ENCODE results near the gene COPG1.

Gene COPG1

GRCh38 chr3:129261894-129262293 lies 12.5 kb downstream of the COPG1 start:
- no peak for TF ChIP-seq SIN3A (IDR thresholded peaks at IDR 0.05; ENCODE audit: borderline replicate concordance, insufficient read depth, low read length)
- TF ChIP-seq POLR2AphosphoS5 (IDR thresholded peaks at IDR 0.05; ENCODE audit: low read depth, low read length) = no peak
- TF ChIP-seq FOXP2 (optimal IDR thresholded peaks at IDR 0.05; ENCODE audit: borderline replicate concordance, extremely low read depth, extremely low read length, insufficient read depth) = no peak
- TF ChIP-seq TAF1 (IDR thresholded peaks at IDR 0.05; ENCODE audit: borderline replicate concordance, insufficient read depth, low read length) = no peak
- no peak for TF ChIP-seq REST (IDR thresholded peaks at IDR 0.05; ENCODE audit: insufficient read depth in 1 of 2, low read depth in 2 of 2, low read length in 2 of 2)

- no peak for TF ChIP-seq REST (IDR thresholded peaks at IDR 0.05; ENCODE audit: insufficient read depth in 1 of 2, low read depth in 2 of 2, low read length in 2 of 2)
- TF ChIP-seq TAF1 (IDR thresholded peaks at IDR 0.05; ENCODE audit: borderline replicate concordance, insufficient read depth, low read length) = no peak
- no peak for TF ChIP-seq SIN3A (IDR thresholded peaks at IDR 0.05; ENCODE audit: borderline replicate concordance, insufficient read depth, low read length)
- no peak for TF ChIP-seq FOXP2 (optimal IDR thresholded peaks at IDR 0.05; ENCODE audit: borderline replicate concordance, extremely low read depth, extremely low read length, insufficient read depth)
- no peak for TF ChIP-seq POLR2AphosphoS5 (IDR thresholded peaks at IDR 0.05; ENCODE audit: low read depth, low read length)
Observed at GRCh38 chr3:129263161-129263910, 13.9 kb downstream of the COPG1 start.

GRCh38 chr3:129266651-129267050 lies 17.2 kb downstream of the COPG1 start:
- no peak for TF ChIP-seq SIN3A (IDR thresholded peaks at IDR 0.05; ENCODE audit: borderline replicate concordance, insufficient read depth, low read length)
- TF ChIP-seq TAF1 (IDR thresholded peaks at IDR 0.05; ENCODE audit: borderline replicate concordance, insufficient read depth, low read length) = no peak
- no peak for TF ChIP-seq REST (IDR thresholded peaks at IDR 0.05; ENCODE audit: insufficient read depth in 1 of 2, low read depth in 2 of 2, low read length in 2 of 2)
- no peak for TF ChIP-seq POLR2AphosphoS5 (IDR thresholded peaks at IDR 0.05; ENCODE audit: low read depth, low read length)
- no peak for TF ChIP-seq FOXP2 (optimal IDR thresholded peaks at IDR 0.05; ENCODE audit: borderline replicate concordance, extremely low read depth, extremely low read length, insufficient read depth)

- TF ChIP-seq POLR2AphosphoS5 (IDR thresholded peaks at IDR 0.05; ENCODE audit: low read depth, low read length) (no peak), REST (IDR thresholded peaks at IDR 0.05; ENCODE audit: insufficient read depth in 1 of 2, low read depth in 2 of 2, low read length in 2 of 2) (no peak), SIN3A (IDR thresholded peaks at IDR 0.05; ENCODE audit: borderline replicate concordance, insufficient read depth, low read length) (no peak), TAF1 (IDR thresholded peaks at IDR 0.05; ENCODE audit: borderline replicate concordance, insufficient read depth, low read length) (no peak), FOXP2 (optimal IDR thresholded peaks at IDR 0.05; ENCODE audit: borderline replicate concordance, extremely low read depth, extremely low read length, insufficient read depth) (no peak)
Observed at GRCh38 chr3:129268396-129268795, 19.0 kb downstream of the COPG1 start.

Data from PFSK-1 (cell line).